Measurements from ENCODE around the gene PIP4K2B.

PIP4K2B gene

GRCh38 chr17:38799501-38800236 lies at the start of gene PIP4K2B:
Gene PIP4K2B, minus strand, starts transcription at chr17:38799556. Its CDS starts 132 bp downstream, at chr17:38799424.
- H3K36me3 Mint-ChIP-seq (ENCODE audit: low read depth) = peaks cover 59% of the 10 kb centered on the region
- no peaks in the 10 kb centered on the region for H3K9me3 Mint-ChIP-seq
- peak within 1 kb of the TSS; percentile 97 to 100 (median 98) for H3K4me3 Mint-ChIP-seq
- H3K27me3 Mint-ChIP-seq (ENCODE audit: low read depth) = no peaks in the 10 kb centered on the region
- no peak for TF ChIP-seq CTCF (IDR thresholded peaks at IDR 0.05; ENCODE audit: unreplicated experiment in 3 of 3)
- peak within 1 kb of the TSS; percentile 96 to 99 (median 99) for H3K27ac Mint-ChIP-seq
- peaks cover 31% of the 10 kb centered on the region for H3K4me1 Mint-ChIP-seq

DNA sequence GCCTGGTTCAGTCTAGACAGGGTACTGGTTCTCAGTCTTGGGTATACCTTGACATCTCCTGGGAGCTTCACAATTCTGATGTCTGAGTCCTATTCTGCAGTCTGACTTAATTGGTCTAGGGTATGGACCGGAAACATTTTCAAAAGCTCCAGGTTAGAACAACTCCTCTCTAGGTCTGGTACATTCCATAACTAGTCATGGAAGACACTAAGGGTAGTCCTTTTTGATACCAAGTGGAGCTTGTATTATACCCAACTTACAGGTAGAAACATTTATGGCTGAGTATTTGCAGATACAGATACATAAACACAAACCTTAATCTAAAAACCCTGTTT lies 49.2 kb upstream of the PIP4K2B start:
- no peaks in the 10 kb centered on the region for H3K9me3 Mint-ChIP-seq
- no peak overlapping the region for H3K4me3 Mint-ChIP-seq
- H3K4me1 Mint-ChIP-seq = peaks cover 34% of the 10 kb centered on the region
- no peak overlapping the region for H3K27ac Mint-ChIP-seq
- TF ChIP-seq CTCF (IDR thresholded peaks at IDR 0.05; ENCODE audit: unreplicated experiment in 3 of 3) = no peak
- H3K36me3 Mint-ChIP-seq (ENCODE audit: low read depth) = peaks cover 64% of the 10 kb centered on the region
- no peaks in the 10 kb centered on the region for H3K27me3 Mint-ChIP-seq (ENCODE audit: low read depth)

DNA sequence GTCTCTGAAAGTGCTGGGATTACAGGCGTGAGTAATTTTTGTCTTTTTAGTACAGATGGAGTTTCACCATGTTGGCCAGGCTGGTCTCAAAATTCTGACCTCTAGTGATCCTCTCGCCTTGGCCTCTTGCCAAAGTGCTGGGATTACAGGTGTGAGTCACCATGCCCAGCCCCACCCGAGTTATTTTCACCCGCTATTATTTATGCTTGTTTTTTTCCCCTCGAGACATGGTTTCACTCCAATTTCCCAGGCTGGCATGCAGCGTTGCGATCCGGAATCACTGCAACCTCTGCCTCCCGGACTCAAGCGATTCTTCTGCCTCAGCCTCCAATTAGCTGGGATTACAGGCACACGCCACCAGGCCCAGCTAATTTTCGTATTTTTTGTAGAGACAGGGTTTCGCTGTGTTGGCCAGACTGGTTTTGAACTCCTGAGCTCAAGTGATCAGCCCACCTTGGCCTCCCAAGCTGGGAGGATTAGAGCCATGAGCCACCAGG lies 45.0 kb upstream of the PIP4K2B start:
- no peaks in the 10 kb centered on the region for H3K9me3 Mint-ChIP-seq
- TF ChIP-seq CTCF (IDR thresholded peaks at IDR 0.05; ENCODE audit: unreplicated experiment in 3 of 3) = no peak
- no peaks in the 10 kb centered on the region for H3K27me3 Mint-ChIP-seq (ENCODE audit: low read depth)
- H3K27ac Mint-ChIP-seq = no peak overlapping the region
- no peak overlapping the region for H3K4me3 Mint-ChIP-seq
- H3K4me1 Mint-ChIP-seq = no peaks in the 10 kb centered on the region
- peaks cover 23% of the 10 kb centered on the region for H3K36me3 Mint-ChIP-seq (ENCODE audit: low read depth)

- H3K4me3 Mint-ChIP-seq = peak overlapping the region; percentile 96 to 100 (median 100)
- no peaks in the 10 kb centered on the region for H3K9me3 Mint-ChIP-seq
- peaks cover 6% of the 10 kb centered on the region for H3K27me3 Mint-ChIP-seq (ENCODE audit: low read depth)
- H3K27ac Mint-ChIP-seq = peak overlapping the region; percentile 100
- H3K36me3 Mint-ChIP-seq (ENCODE audit: low read depth) = peaks cover 8% of the 10 kb centered on the region
- no peak for TF ChIP-seq CTCF (IDR thresholded peaks at IDR 0.05; ENCODE audit: unreplicated experiment in 3 of 3)
- peaks cover 17% of the 10 kb centered on the region for H3K4me1 Mint-ChIP-seq
Measured at GRCh38 chr17:38825762-38826247, 26.4 kb upstream of the PIP4K2B start.

GRCh38 chr17:38824899-38825761 lies 25.8 kb upstream of the PIP4K2B start, which contains the start of gene CWC25:
Gene CWC25, minus strand, starts transcription at chr17:38825321. Its CDS starts 138 bp downstream, at chr17:38825183.
- no peak for TF ChIP-seq CTCF (IDR thresholded peaks at IDR 0.05; ENCODE audit: unreplicated experiment in 3 of 3)
- peaks cover 6% of the 10 kb centered on the region for H3K27me3 Mint-ChIP-seq (ENCODE audit: low read depth)
- peaks cover 14% of the 10 kb centered on the region for H3K36me3 Mint-ChIP-seq (ENCODE audit: low read depth)
- H3K4me1 Mint-ChIP-seq = peaks cover 17% of the 10 kb centered on the region
- H3K27ac Mint-ChIP-seq = peak within 1 kb of the TSS; percentile 100
- no peaks in the 10 kb centered on the region for H3K9me3 Mint-ChIP-seq
- H3K4me3 Mint-ChIP-seq = peak within 1 kb of the TSS; percentile 96 to 100 (median 100)
